NCI-H2029 treated with DMSO at 0.1 percent for 48 hours (cell line): ENCODE results near the gene CRYBA2.
A peak's percentile ranks its signal among the peaks of the same experiment; 100 is the strongest.

Experiments
- DNase-seq: peaks from one replicate; lab custom pipeline; 2025; lab: John Stamatoyannopoulos, UW

The CRYBA2 gene

DNA sequence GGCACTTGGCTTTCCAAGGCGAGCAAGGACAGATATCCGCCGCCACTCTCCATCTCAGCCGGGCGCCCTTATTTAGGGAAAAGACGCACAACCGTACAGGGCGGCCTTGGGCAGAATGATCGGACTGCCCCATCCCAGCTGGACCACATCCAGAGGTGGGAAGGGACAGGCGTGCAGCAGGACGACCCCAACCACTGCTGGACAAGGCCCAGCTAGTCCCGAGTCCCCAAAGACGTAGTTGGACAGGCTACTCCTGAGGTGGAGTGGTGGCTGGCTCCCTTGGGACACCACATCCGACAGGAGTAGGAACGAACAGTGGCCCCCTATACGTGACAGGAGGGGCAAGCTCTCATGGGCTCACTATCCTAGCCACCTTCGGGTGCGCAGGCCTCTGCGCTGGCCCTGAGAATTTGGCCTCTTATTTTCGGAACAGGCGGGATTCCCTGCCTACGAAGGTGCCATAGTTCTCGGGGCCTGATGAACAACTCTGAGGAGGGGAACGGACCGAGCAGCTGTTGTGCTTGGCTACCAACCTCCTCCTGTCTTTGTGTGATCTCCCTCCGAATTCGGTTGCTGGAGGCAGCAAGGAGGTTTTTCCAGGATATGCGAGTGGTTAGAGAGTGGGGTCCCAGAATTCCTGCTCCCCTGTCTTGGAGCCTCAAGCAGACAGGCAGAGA, 10.5 kb downstream of the CRYBA2 start:
- no peak for DNase-seq

DNA sequence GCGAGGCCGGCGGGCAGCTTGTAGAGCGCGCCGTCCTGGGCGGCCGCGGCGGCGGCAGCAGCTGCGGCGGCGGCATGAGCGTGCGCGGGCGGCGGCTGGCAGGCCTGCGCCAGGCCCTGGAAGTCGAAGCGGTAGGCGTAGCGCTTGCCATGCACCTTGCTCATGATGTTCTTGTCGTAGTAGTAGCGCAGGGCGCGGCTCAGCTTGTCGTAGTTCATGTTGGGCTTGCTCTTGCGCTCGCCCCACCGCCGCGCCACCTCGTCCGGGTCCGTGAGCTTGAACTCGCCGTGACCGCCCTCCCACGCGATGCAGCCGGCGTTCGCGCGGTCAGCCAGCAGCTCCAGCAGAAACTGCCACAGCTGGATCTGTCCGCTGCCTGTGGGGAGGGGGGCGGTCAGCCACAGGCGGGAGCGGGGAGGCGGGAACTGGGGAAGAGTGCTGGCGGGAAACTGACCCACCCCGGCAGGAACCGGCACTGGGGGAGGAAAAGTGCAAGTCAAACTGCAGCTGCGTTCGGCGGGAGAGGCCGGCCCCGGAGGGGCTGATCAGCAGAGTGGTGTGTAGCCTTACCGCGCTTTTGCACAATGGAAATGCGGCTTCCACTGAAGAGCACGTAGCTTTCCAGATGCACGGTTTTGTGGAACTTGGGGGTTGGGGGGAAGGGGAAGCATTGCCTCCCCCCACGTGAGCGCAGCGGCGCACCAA, 11.2 kb downstream of the CRYBA2 start:
- DNase-seq, result no peak

DNA sequence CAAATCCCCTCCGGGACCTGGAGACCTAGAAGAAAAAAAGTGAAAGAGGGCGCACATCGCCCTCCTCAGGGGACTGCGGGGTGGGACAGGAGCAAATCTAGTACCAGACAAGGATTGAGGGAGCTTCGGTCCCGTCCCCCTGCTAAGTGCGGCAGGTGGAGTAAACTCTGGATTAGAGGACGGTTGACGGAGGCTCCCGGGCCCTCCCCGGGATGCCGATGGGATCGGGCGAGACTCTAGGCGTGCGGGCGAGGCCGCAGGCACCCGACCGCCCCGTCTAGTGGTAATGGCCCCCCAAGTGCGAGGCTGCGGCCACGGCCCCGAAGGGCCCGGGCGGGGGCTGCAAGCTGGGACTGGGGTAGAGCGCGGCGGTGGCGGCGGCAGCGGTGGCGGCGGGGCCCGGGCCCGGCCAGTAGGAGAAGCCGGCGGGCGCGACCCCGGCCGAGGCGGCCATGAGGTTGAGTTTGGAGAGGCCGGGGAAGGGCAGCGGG, 11.8 kb downstream of the CRYBA2 start:
- no peak for DNase-seq

DNA sequence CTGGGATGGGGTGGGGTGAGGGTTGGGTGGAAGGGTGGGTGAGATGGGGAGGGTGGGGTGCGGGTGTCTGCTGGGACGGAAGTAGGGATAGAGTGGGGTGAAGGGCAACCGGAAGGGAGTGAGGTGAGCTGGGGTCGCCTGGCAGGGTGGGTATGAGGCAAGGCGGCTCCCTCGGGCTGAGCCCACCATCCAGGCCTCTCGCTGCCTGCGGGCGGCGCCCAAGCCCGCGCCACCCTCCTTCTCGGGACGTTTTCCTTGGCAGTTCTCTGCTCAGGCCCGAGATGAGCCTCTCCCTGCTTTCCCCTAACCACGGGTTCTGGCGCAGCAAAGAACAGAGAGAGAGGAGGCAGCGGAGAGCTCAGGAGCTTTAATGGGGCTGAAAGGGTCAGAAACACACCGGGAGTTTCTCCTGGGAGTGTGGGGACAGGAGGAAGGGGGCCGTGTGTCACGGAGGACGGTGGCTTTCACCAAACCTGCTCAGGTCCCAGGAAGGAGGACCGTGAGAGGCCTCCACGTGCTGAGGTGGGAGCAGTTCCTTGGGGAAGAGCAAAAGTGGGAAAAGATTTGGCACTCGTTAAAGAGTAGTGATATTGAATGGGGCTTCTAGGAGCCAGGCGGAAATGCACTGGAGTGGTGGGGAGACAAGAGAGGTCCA, 12.4 kb downstream of the CRYBA2 start:
- DNase-seq, result no peak

DNA sequence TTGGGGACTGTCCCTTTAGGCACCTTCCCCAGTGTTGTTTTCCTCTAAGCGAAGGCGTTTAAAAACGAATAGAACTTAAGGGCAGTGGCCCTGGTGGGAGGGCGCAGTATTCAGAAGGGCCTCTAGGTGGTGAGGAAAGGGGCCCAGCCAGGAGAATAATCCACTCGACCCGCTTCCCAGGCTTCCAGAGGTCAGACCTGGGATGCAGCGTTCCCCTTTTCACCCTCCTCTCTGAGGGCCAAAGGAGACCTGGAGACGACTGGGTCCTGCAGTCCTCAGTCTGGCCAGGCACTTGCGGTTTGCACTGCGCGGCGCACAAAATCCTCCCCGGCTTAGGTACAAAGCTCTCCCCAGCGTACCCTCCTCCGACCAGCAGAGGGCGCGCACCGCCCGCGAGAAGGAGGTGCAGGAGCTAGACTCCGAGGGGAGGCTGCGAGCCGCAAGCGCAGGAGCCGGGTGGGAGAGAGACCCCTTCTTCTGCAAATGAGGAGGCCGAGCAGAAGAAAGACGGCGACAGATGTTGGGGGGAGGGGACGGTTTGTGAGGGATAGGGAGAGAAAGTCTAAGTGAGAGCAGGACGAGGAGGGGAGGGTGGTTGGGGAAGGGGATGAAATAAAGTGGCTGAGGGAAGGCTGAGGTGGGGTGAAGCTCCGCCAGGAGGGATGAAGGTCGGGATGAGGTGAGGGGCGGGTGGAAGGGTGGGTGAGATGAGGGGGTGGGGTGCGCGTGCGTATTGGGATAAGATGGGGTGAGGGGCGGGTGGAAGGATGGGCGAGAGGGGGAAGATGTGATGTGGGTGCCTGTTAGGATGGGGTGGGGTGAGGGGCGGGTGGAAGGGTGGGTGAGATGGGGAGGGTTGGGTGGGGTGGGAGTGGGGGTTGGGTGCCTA, 13.1 kb downstream of the CRYBA2 start:
- peak; percentile 62 for DNase-seq

DNA sequence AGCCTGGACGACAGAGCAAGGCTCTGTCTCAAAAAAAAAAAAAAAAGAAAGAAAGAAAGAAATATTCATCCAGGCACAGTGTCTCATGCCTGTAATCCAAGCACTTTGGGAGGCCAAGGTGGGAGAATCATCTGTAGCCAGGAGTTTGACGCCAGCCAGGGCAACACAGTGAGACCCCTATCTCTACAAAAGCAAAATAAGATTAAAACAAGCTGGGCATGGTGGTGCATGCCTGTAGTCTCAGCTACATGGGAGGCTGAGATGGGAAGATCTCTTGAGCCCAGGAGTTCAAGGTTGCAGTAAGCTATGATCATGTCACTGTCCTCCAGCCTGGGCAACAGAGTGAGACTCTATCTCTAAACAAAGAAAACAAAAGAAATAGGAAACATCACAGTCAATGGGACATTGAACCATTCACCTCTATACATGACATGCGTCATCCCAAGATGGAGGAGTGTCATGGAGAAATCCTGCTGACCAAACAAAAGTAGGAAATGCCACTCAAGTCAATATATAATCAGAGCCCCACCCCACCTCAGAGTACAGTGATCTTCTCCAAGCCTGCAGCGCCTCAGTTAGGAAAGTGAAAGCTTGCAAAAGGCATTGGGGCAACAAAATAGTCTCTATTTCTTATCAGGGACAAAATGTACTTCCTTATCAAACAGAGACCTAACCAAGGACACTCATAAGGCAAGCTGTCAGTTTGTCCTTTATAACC, 18.0 kb downstream of the CRYBA2 start:
- DNase-seq, result no peak

DNA sequence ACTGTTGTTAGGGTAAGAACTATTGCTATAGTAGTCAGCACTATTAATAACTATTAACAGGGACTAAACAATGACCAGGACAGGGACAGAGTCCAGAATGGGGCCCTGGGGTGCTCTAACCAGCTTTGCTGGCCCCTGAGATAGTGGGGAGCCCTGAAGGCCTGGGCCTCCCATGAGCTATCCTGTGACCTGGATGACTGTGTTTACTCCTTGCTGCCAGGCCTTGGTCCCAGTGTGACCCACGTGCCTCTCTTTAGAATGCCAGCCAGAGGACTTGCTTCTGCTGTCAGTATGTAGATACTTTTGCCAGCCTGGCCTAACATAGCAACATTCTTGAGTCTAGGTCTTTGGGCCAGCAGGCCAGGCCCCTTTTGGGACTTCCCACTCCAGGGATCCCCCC, 22.3 kb downstream of the CRYBA2 start:
- no peak for DNase-seq

DNA sequence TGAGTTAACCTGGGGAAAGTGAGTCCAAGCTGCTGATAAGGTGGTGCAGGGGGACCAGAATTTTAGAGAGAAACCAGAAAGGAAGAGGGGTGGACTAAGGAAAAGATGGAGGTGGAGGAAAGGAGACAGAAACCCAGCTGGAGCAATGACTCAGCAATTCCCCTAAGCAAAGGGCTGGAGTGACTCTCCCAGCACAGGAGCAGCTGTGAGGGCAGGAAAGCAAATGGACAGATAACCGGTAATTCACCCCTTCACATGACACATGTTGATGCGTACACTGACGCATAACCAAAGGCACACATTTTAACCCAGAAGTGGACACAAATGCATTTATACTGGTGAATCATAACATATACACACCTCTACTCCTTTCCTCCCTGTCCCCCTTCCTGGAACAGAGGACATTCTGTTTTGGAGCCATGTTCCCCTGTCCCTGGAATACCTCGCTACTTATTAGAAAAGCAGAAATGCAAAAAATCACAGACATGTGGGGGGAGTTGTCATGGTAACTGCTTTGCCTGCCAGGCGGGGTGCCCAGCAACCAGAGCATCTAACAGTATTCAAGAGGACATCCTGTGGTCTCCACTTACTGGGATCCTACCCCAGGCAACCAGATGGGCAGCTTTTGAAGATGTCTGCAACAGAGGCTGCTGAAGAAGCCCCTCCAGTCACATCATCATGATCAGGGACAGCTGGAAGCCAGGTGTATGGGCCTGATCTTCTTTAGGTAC, 29.0 kb downstream of the CRYBA2 start:
- DNase-seq, result no peak

DNA sequence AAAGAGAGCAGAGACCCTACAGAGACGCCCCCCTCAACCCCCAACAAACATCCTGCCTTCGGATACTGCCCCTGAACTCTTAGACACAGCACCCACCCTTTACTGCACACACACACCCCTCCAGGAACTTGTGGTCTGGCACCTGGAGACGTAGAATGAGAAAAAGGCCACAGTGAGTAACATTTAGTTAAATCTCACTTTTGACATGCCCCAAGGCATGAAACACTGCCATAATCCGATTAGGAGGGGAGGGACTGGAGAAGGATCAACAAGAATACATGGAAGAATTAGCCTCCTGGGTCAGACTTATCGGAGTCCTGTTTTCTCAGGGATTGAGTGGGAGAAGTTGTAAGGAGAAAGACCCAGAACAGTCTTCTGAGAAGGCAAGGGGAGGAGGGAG, 29.6 kb downstream of the CRYBA2 start:
- DNase-seq, result no peak

DNA sequence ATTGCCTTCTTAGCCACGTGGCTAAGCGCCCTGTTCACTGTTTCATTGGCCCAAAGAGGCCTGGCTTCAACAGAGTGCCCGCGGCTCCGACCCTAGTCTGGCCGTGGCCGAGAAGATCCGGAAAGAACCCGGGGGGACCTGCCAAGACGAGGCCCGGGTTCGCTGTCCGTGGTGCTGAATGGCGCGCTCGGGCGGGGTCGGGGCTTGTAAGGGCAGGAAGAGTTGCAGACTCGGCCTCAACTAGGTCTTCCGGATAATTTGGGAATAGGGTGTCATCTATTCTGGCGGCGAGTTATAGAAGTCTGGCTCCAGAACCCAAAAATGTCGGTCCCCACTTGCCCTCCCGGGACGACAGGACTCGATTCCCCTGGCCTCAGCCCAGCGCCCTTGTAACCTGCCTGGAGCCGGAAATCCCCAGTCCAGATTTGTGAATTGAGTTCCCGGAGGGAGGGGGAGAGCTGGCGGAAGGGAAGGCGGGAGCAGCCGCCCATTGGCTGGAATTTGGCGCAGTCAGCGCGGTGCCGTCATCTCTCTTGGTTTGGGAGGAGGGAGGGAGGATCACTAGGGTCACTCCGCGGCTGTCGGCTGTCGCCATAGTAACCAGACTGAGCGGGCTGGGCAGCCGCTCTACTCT, 30.2 kb downstream of the CRYBA2 start:
- DNase-seq, result peak; percentile 90

DNA sequence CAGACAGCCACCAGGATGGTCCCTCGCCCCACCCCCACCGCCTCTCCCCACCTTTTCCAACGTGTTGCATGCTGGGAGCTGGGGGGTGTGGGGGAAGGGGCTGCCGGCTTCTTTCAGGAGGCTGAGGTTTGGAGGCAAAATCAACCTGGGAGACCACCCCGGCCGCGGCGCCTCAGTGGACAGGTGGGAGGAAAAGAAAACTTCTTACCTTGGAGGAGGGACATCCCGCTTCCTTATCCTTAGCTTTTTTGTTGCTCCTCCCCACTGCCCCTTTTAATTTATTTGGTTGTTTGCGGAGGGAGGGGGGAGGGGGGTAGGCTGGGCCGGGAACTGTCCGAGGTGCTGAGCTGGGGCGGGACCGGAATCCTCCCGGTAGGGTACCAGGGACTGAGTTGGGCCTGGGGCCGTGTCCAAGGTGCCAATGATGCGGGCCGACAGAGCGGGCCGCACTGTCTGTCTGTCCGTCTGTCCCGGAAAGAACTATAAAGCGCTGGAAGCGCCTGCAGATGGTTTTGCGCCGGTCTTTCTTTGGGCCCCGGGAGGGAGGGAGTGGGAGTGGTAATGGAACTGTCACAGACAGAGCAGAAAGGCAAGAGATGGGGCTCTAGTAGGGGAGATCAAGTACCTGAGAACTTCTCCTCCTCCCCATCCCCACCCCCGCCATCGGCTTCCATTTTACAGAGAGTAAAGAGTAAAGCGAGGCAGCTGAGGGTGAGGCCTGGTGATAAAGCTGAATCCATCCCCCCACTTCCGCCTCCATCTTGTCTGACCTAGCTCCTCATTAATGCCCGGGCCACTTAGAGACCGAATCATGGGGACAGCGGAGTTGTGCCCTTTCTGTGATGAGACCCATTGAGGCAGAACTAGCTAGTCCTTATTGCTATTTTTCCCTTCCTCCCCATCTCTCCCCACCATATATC, 31.3 kb downstream of the CRYBA2 start:
- no peak for DNase-seq

DNA sequence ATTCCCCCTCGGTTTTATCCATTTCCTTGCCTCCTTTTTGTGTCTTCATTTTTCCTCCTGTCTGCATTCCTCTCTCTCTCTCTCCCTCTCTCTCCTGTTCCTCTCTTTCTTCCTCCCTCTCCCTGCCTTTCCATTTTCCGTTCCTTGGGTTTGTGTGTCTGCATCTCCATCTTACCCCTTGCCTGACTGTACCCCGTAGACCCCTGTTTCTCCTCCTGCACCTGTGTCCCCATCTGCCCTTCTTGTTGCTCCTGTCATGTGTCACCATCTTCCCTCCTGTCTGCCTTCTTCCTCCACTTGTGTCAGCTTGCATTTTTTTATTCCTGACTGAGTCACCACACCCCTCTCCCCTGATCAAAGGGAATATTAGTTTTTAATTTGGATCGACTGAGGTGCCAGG, 32.0 kb downstream of the CRYBA2 start:
- no peak for DNase-seq

DNA sequence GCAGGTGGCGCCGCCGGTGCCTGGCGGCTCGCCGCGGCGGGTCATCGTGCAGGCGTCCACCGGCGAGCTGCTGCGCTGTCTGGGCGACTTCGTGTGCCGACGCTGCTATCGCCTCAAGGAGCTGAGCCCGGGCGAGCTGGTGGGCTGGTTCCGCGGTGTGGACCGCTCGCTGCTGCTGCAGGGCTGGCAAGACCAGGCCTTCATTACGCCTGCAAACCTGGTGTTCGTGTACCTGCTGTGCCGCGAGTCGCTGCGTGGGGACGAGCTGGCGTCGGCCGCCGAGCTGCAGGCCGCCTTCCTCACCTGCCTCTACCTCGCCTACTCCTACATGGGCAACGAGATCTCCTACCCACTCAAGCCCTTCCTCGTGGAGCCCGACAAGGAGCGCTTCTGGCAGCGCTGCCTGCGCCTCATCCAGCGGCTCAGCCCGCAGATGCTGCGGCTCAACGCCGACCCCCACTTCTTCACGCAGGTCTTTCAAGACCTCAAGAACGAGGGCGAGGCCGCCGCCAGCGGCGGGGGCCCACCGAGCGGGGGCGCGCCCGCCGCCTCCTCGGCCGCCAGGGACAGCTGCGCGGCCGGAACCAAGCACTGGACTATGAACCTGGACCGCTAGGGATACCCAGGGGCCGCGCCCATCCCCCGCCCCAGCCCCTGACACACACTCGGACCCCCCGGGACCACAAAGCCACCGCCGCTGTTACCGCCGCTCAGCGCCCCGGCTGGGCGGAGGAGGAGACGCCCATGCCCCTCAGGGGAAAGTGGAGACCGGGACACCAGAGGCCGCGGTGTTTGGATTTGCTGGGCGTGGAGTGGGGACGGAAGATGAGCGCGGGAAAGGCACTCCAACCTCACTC, 32.7 kb downstream of the CRYBA2 start:
- no peak for DNase-seq

DNA sequence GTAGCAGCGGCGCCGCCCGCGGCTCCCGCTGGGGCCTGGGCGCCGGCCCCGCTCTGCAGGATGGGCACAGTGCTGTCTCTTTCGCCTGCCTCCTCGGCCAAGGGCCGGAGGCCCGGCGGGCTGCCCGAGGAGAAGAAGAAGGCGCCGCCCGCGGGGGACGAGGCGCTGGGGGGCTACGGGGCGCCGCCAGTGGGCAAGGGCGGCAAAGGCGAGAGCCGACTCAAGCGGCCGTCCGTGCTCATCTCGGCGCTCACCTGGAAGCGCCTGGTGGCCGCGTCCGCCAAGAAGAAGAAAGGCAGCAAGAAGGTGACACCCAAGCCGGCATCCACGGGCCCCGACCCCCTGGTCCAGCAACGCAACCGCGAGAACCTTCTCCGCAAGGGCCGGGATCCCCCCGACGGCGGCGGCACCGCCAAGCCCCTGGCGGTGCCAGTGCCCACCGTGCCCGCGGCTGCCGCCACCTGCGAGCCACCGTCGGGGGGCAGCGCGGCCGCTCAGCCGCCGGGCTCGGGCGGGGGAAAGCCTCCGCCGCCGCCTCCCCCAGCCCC, 33.4 kb downstream of the CRYBA2 start:
- no peak for DNase-seq

DNA sequence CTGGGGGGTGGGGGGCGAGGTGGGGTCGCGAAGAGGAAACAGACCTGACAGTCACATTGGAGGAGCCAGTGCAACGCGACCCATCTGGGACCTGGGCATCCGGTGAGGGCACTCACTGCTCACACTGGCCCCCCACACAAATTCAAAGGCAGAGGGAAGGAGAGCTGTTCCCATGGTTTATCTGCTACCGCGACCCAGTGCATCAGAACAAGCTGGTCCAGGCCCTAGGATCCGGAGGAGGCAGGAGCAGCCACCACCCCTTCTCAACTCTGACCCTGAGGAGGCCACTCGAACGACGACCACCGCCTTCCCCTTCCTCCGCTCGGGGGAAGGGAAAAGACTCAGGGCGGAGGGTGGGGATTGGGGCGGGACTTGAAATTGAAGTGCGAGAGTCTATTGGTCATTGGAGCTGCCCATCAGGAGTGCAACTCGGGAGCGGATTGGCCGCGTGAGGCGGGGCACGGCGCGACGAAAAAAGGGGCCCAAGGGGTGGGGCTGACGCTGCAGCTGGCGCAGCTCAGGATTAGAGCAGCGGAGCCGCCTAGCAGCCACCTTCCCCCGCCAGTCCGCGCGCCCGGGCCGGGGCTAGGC, 34.0 kb downstream of the CRYBA2 start, which contains the start of gene CDK5R2:
Gene CDK5R2, plus strand, starts transcription at position 526 of the 591 bp plus-strand sequence. CDS start 155 bp downstream, outside the sequence.
- DNase-seq, result peak; percentile 67

DNA sequence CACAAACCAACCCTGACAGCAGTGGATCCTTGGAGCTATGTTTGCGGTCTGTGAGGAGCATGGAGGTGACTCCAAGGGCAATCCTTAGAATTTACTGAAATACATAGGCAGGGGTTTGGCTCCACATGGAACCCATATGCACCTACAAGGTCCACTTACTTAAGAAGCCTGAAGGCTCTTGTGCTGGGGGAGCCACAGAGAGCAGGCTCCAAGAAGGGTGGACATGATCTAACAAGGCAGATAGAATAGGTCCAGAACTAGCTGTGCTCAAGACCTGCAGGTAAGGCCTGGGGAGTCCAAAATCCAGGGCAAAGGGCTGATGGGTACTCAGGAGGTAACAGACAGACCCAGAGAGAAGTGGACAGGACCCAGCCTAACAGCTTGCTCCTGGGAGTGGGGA, 34.9 kb downstream of the CRYBA2 start:
- DNase-seq, result no peak

DNA sequence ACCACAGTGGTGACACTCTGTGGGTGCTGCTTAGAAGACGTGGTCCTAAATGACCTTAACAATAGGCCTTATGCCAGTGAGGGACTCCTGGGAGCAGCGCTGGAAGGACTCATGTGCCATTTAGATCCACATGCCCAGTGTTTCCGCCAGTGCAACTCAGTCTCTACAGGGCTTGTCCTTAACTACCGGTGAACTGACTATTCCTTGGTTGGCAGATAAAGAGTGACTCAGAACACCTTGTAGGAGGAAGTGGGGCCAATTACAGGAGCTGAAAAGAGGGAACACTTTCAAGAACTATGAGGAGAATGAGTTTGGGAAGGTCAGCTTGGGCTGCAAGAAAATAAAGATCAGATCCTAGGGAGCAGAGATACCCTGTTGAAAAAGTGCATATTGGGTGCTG, 35.6 kb downstream of the CRYBA2 start:
- DNase-seq, result no peak
